ENCODE data around the gene PCBP3.

DNA sequence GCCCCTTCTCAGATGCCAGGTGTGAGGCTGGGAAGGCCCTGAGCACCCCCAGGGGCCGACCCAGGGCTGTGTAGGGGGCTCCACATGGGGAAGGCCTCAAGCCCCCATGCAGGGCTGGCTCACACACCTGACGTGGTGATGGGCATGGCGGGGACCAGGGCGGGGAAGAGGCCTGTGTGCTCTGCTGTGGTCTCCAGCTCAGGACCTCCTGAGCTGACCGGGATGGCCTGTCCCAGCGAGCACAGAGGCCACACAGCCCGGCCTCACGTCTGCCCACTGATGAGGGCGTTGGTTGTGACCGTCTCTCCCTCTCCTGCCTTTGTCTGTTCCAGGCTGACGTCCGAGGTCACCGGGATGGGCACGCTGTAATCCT, 297.8 kb downstream of the PCBP3 start:
- TF ChIP-seq CTCF (IDR thresholded peaks at IDR 0.05; ENCODE audit: poor library complexity, severe bottlenecking) (no peak), MXI1 (conservative IDR thresholded peaks at IDR 0.05; ENCODE audit: poor library complexity, severe bottlenecking) (no peak)

Data from neural cell (in vitro differentiated cells).